Measurements from ENCODE around the gene RNASE12. TPM values are rescaled to one million over a fixed set of nuclear protein-coding genes. Genes with fewer than 3 reads are reported as not detected.

Gene RNASE12
- total and polyA plus RNA-seq, 2 donors (not counting 3 experiments of a cell fraction or from before 2014, with no cell fraction given), result not detected

- H3K9me1 ChIP-seq (replicated peaks; ENCODE audit: control insufficient read depth, extremely low read depth, insufficient read depth, low read length), result no peaks in the 10 kb centered on the region
- H3K4me3 ChIP-seq (replicated peaks in 1 of 3; ENCODE audit: insufficient read depth in 1 of 3, low read depth in 1 of 3, low read length in 3 of 3), result no peak overlapping the region
- dilution Hi-C loops (cut with MboI; ENCODE audit: extremely low pct_ligation_motif_present, low sequenced_read_pairs) (no loop called here), intact Hi-C loops (cut with micrococcal nuclease) (no loop called here)
- H3K79me2 ChIP-seq (ENCODE audit: control insufficient read depth, insufficient read depth, low read length), result no peaks in the 10 kb centered on the region
- peaks cover 31% of the 10 kb centered on the region for H3K4me1 ChIP-seq (ENCODE audit: control insufficient read depth, extremely low read depth, insufficient read depth, low read length)
- peaks cover 24 to 39% of the 10 kb centered on the region in 2 experiments for H3K27me3 ChIP-seq (ENCODE audit: control insufficient read depth in 2 of 2, insufficient read depth in 2 of 2, low read length in 2 of 2)
- no peak overlapping the region for H3K4me2 ChIP-seq (ENCODE audit: insufficient read depth, low read length)
- H3K36me3 ChIP-seq (ENCODE audit: control insufficient read depth in 2 of 2, extremely low read depth in 1 of 2, insufficient read depth in 2 of 2, low read length in 2 of 2), result no peaks in the 10 kb centered on the region
- no peak overlapping the region for H3K27ac ChIP-seq (ENCODE audit: insufficient read depth, low read depth, low read length)
- no peak overlapping the region for H3K9ac ChIP-seq (replicated peaks; ENCODE audit: extremely low read depth, insufficient read depth, low read length)
- BruUV-seq (replicated peaks), result no TSS peak
- no peaks in the 10 kb centered on the region for H4K20me1 ChIP-seq (replicated peaks; ENCODE audit: control insufficient read depth, extremely low read depth, insufficient read depth, low read length)
- TF ChIP-seq MYC (IDR thresholded peaks at IDR 0.05; ENCODE audit: low read depth, low read length) (no peak), JUN (IDR thresholded peaks at IDR 0.05; ENCODE audit: borderline replicate concordance, insufficient read depth, insufficient read length, low read depth) (no peak), FOS (IDR thresholded peaks at IDR 0.05; ENCODE audit: borderline replicate concordance, insufficient read depth, low read length) (no peak), POLR2A (IDR thresholded peaks at IDR 0.05; ENCODE audit: low read depth, low read length) (no peak), EZH2 (IDR thresholded peaks at IDR 0.05; ENCODE audit: borderline replicate concordance, low read depth, low read length, severe bottlenecking) (no peak), POLR2AphosphoS5 (IDR thresholded peaks at IDR 0.05; ENCODE audit: insufficient read depth, low read depth, low read length) (no peak), CTCF (IDR thresholded peaks at IDR 0.05; ENCODE audit: extremely low read depth in 1 of 2, insufficient read depth in 1 of 2, low read depth in 1 of 2, low read length in 2 of 2) (no peak), GATA2 (IDR thresholded peaks at IDR 0.05; ENCODE audit: insufficient read depth, insufficient read length, low read depth, low read length) (no peak), MAX (IDR thresholded peaks at IDR 0.05; ENCODE audit: insufficient read depth, insufficient read length) (no peak)
- no peaks in the 10 kb centered on the region for H3K9me3 ChIP-seq (replicated peaks; ENCODE audit: control insufficient read depth, insufficient read depth, low read length)
- ChIA-PET POLR2A (no interaction called here), CTCF (interaction anchor here (1.2 kb wide), 1 partner anchor 14 kb away, joined by 6 read pairs; no protein-coding TSS in a partner anchor)
- no peak for FAIRE-seq
- H2AFZ ChIP-seq (ENCODE audit: low read depth, low read length), result no peak overlapping the region
- DNase-seq (ENCODE audit: low read depth, low spot score), result no peak
Measured at GRCh38 chr14:20627346-20628027, 36.3 kb upstream of the RNASE12 start.
